Stimulated activated CD4-positive, alpha-beta T cell treated with anti-CD3 and anti-CD28 coated beads, TNF-alpha, amount 100 ng/mL, for 1 hour (primary cell): ENCODE measurements around the gene FXYD1.

ENCODE experiments used
- DNase-seq, 3 donors: peaks; one replicate each; pipeline ENCODE4 v3.0.0-alpha.2; 2020; ENCODE audit warnings: low read depth in 3 of 3, low spot score in 1 of 3

Gene FXYD1

GRCh38 chr19:35184267-35184666 is 45.6 kb downstream of the FXYD1 start:
- no peak for DNase-seq

- no peak for DNase-seq
These were observed 46.3 kb downstream of the FXYD1 start for GRCh38 chr19:35184884-35185283.
